ENCODE measurements around the gene PLXNC1.

DNA sequence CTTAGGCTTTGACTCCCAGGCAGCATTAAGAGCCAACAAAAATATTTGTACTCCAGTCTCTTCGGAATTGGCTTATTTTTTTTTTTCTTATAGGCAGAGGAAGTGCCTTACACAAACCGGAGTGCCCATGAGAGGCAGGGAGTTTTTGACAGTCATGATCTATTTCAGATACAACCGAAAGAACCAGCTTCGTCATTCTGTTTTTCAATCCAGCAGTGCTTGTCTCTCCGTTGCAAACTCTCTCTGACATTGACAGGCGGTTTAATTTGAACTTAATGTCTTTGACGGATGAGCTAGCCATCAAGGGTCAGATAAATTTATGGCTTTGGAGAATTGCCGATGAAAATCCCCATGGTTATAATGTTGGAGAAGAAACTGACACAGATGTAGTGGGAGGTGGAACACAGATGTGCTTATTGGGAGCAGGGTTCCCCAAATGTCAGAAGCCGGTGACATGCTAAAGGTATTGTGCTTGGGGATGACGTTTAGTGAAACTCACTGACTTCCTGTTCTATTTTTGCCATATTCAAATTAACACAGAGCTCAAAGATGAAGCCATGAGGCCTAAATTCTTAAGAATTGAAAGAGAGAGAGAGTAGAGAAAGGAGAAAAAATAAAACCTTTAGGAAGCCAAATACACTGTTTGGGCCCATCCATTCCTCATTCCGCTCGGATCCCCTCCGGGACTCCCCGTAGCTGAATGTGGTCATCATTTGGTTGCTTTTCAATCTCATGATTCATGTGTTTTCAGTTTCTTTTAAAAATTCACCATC, 59.7 kb downstream of the PLXNC1 start:
- TF ChIP-seq, protein P1, sequence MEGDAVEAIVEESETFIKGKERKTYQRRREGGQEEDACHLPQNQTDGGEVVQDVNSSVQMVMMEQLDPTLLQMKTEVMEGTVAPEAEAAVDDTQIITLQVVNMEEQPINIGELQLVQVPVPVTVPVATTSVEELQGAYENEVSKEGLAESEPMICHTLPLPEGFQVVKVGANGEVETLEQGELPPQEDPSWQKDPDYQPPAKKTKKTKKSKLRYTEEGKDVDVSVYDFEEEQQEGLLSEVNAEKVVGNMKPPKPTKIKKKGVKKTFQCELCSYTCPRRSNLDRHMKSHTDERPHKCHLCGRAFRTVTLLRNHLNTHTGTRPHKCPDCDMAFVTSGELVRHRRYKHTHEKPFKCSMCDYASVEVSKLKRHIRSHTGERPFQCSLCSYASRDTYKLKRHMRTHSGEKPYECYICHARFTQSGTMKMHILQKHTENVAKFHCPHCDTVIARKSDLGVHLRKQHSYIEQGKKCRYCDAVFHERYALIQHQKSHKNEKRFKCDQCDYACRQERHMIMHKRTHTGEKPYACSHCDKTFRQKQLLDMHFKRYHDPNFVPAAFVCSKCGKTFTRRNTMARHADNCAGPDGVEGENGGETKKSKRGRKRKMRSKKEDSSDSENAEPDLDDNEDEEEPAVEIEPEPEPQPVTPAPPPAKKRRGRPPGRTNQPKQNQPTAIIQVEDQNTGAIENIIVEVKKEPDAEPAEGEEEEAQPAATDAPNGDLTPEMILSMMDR (conservative IDR thresholded peaks at IDR 0.05), result no peak
- no peak for TF ChIP-seq ZFX (IDR thresholded peaks at IDR 0.05)
